Panc1 (cell line): ENCODE results near the gene SEL1L3. TPM values are rescaled to one million over a fixed set of nuclear protein-coding genes. Genes with fewer than 3 reads are reported as not detected.

Source experiments
- ATAC-seq: fragments of 200-7000 bp; cut with Tn5 transposase; 2 replicates; pipeline ENCODE4 v1.9.1; 2020; ENCODE audit warnings: mild to moderate bottlenecking, moderate library complexity
- BruUV-seq: library from RNA; stranded (reverse); fragments of 400-500 nt; replicated peaks from 2 replicates; lab custom pipeline; 2021; lab: Mats Ljungman, UMichigan
- CTCF ChIA-PET: fragments of 300-600 bp; sonication (Branson Sonifier 250); formaldehyde crosslinking; loops from one replicate; lab custom pipeline; 2022; ENCODE audit warnings: antibody characterized with exemption; lab: Charles Lee
- POLR2A ChIA-PET: fragments of 300-600 bp; sonication (Branson Sonifier 250); formaldehyde crosslinking; loops from one replicate; lab custom pipeline; 2022; ENCODE audit warnings: antibody characterized with exemption; lab: Charles Lee
- DNase-seq: peaks from one replicate; pipeline ENCODE4 v3.0.0-alpha.2; 2010; ENCODE audit warnings: low read depth, low spot score
- H3K27ac ChIP-seq: 2 replicates; pipeline ENCODE4 v1.5.1; 2011; ENCODE audit warnings: mild to moderate bottlenecking, low read length, inconsistent platforms
- H3K27me3 ChIP-seq: fragments of 200-500 bp; sonication (Bioruptor generic); 2 replicates; pipeline ENCODE4 v1.6.0; 2014; ENCODE audit warnings: low read length, inconsistent platforms; ENCODE audit not compliant: control insufficient read depth, insufficient read depth
- H3K36me3 ChIP-seq: fragments of 200-500 bp; sonication (Bioruptor generic); 2 replicates; pipeline ENCODE4 v1.5.1; 2014; ENCODE audit warnings: inconsistent platforms, mild to moderate bottlenecking, low read length, moderate library complexity; ENCODE audit not compliant: control insufficient read depth, insufficient read depth
- H3K4me1 ChIP-seq: 2 replicates; pipeline ENCODE4 v1.5.1; 2011; ENCODE audit warnings: inconsistent platforms, mild to moderate bottlenecking, low read length, moderate library complexity; ENCODE audit not compliant: control insufficient read depth, insufficient read depth
- H3K4me3 ChIP-seq, 2 experiments: 2 replicates each; pipeline ENCODE4 v1.5.1; 2011 to 2012; ENCODE audit warnings: low read depth in 2 of 2, low read length in 2 of 2, mild to moderate bottlenecking in 2 of 2, inconsistent platforms in 1 of 2, moderate library complexity in 1 of 2
- H3K9me3 ChIP-seq: fragments of 200-500 bp; sonication (Bioruptor generic); 2 replicates; pipeline ENCODE4 v1.5.1; 2014; ENCODE audit warnings: low read depth, mild to moderate bottlenecking, inconsistent platforms, low read length, moderate library complexity; ENCODE audit not compliant: control insufficient read depth, insufficient read depth
- CTCF ChIP-seq: fragments of 450-650 bp; IDR thresholded peaks from 2 replicates; pipeline ENCODE4 v1.5.1; 2017; ENCODE audit warnings: mild to moderate bottlenecking
- POLR2AphosphoS5 ChIP-seq: IDR thresholded peaks from 2 replicates; pipeline ENCODE4 v1.6.1; 2012; ENCODE audit warnings: mild to moderate bottlenecking, low read depth, low read length, moderate library complexity
- REST ChIP-seq, 2 experiments: IDR thresholded peaks; 2 replicates each; pipeline ENCODE4 v1.6.1; 2011 to 2012; ENCODE audit warnings: low read depth in 2 of 2, control low read depth in 1 of 2, low read length in 1 of 2, mild to moderate bottlenecking in 1 of 2, moderate library complexity in 1 of 2; ENCODE audit not compliant: insufficient read depth in 1 of 2
- SIN3A ChIP-seq: IDR thresholded peaks from 2 replicates; pipeline ENCODE4 v1.6.1; 2012; ENCODE audit warnings: low read depth, mild to moderate bottlenecking, low read length, moderate library complexity, borderline replicate concordance; ENCODE audit not compliant: insufficient read depth
- TCF7L2 ChIP-seq: IDR thresholded peaks from 2 replicates; pipeline ENCODE4 v1.6.1; 2011; ENCODE audit warnings: mild to moderate bottlenecking, low read depth, low read length, inconsistent platforms
- in situ Hi-C: cut with HindIII; loops from 2 replicates; pipeline ENCODE4 v1.10.0; 2016; ENCODE audit warnings: low sequenced_read_pairs, low pct_unique_long_range_greater_than_20kb
- intact Hi-C: fragments of 100-400 bp; cut with micrococcal nuclease; formaldehyde crosslinking; loops from one replicate; pipeline ENCODE4 v1.10.0; 2022; ENCODE audit not compliant: unreplicated experiment
- total RNA-seq: library from RNA; stranded (reverse); gene quantifications from one replicate; pipeline ENCODE4 v1.2.1, GENCODE V29; 2021; ENCODE audit not compliant: unreplicated experiment

SEL1L3 gene
- total RNA-seq, 1 experiment from 2014 or later, result 1.1 TPM

- H3K27me3 ChIP-seq, result no peaks in the 10 kb centered on the region; the same call in 1 of the 2 replicates
- no peaks in the 10 kb centered on the region for H3K9me3 ChIP-seq
- no peak overlapping the region for H3K27ac ChIP-seq
- POLR2A ChIA-PET, result no interaction called here
- H3K4me1 ChIP-seq, result no peaks in the 10 kb centered on the region
- in situ Hi-C loops (no loop called here), intact Hi-C loops (no loop called here)
- no TSS peak for BruUV-seq
- no peak for DNase-seq
- TF ChIP-seq REST (IDR thresholded peaks at IDR 0.05; ENCODE audit: insufficient read depth in 1 of 2, low read depth in 2 of 2, low read length in 1 of 2), result no peak
- TF ChIP-seq POLR2AphosphoS5, result no peak
- TF ChIP-seq SIN3A, result no peak
- TF ChIP-seq TCF7L2, result no peak
- CTCF ChIA-PET, result no interaction called here
- no peak overlapping the region for H3K4me3 ChIP-seq
- no peaks in the 10 kb centered on the region for H3K36me3 ChIP-seq
- no peak for ATAC-seq
Observed at GRCh38 chr4:25890571-25891485, 28.0 kb upstream of the SEL1L3 start.

GRCh38 chr4:25889589-25890503 is 27.1 kb upstream of the SEL1L3 start:
- no peak for ATAC-seq
- no peak for DNase-seq
- Histone ChIP-seq H3K27ac (no peak overlapping the region), H3K4me3 (no peak overlapping the region), H3K27me3 (no peaks in the 10 kb centered on the region; the same call in 1 of the 2 replicates), H3K36me3 (no peaks in the 10 kb centered on the region), H3K4me1 (no peaks in the 10 kb centered on the region), H3K9me3 (no peaks in the 10 kb centered on the region)
- POLR2A ChIA-PET, result no interaction called here
- CTCF ChIA-PET, result no interaction called here
- intact Hi-C loops (no loop called here), in situ Hi-C loops (no loop called here)
- BruUV-seq, result no TSS peak
- no peak for TF ChIP-seq TCF7L2
- TF ChIP-seq REST (IDR thresholded peaks at IDR 0.05; ENCODE audit: insufficient read depth in 1 of 2, low read depth in 2 of 2, low read length in 1 of 2), result no peak
- TF ChIP-seq POLR2AphosphoS5, result no peak
- TF ChIP-seq CTCF, result no peak
- no peak for TF ChIP-seq SIN3A
